Calu3 (cell line): ENCODE results near the gene IQCK. TPM values are rescaled to one million over a fixed set of nuclear protein-coding genes. Genes with fewer than 3 reads are reported as not detected.
"Not testable (repeated sequence)": the region's sequence is repeated elsewhere in the genome, so short reads cannot be mapped to it uniquely, and the experiment has no call there.

Source experiments
- BruUV-seq: library from RNA; stranded (reverse); fragments of 400-500 nt; replicated peaks from 2 replicates; lab custom pipeline; 2021; lab: Mats Ljungman, UMichigan
- CTCF ChIA-PET: fragments of 300-600 bp; sonication (Branson Sonifier 250); formaldehyde crosslinking; loops from one replicate; lab custom pipeline; 2022; ENCODE audit warnings: antibody characterized with exemption; lab: Charles Lee
- DNase-seq: peaks from one replicate; pipeline ENCODE4 v3.0.0; 2022
- H3K27ac Mint-ChIP-seq: one replicate; pipeline ENCODE4 v1.8.0; 2022; ENCODE audit warnings: mixed read lengths; ENCODE audit not compliant: unreplicated experiment
- H3K27me3 Mint-ChIP-seq: one replicate; pipeline ENCODE4 v1.8.0; 2022; ENCODE audit warnings: mixed read lengths; ENCODE audit not compliant: unreplicated experiment
- H3K36me3 Mint-ChIP-seq: one replicate; pipeline ENCODE4 v1.8.0; 2022; ENCODE audit warnings: mild to moderate bottlenecking, moderate library complexity, mixed read lengths; ENCODE audit not compliant: insufficient read depth, unreplicated experiment
- H3K4me1 Mint-ChIP-seq: one replicate; pipeline ENCODE4 v1.8.0; 2022; ENCODE audit warnings: mild to moderate bottlenecking, low read depth, mixed read lengths; ENCODE audit not compliant: unreplicated experiment
- H3K4me3 Mint-ChIP-seq: one replicate; pipeline ENCODE4 v1.8.0; 2022; ENCODE audit warnings: mild to moderate bottlenecking, low read depth, moderate library complexity, mixed read lengths; ENCODE audit not compliant: unreplicated experiment
- H3K9me3 Mint-ChIP-seq: one replicate; pipeline ENCODE4 v1.8.0; 2022; ENCODE audit warnings: low read depth, mixed read lengths; ENCODE audit not compliant: unreplicated experiment
- intact Hi-C: fragments of 100-400 bp; cut with micrococcal nuclease; formaldehyde crosslinking; loops from one replicate; pipeline ENCODE4 v1.10.0; 2022; ENCODE audit not compliant: unreplicated experiment
- total RNA-seq: library from RNA; stranded (reverse); gene quantifications from 2 replicates; pipeline ENCODE4 v1.2.3, GENCODE V29; 2022
- TF ChIP-seq, protein P1 (sequence below): fragments of 200-600 bp; IDR thresholded peaks from one replicate; pipeline ENCODE4 v1.8.0; 2022; ENCODE audit warnings: antibody characterized with exemption; ENCODE audit not compliant: unreplicated experiment

Gene IQCK
- total RNA-seq, 1 experiment from 2014 or later, result 42.5 TPM

DNA sequence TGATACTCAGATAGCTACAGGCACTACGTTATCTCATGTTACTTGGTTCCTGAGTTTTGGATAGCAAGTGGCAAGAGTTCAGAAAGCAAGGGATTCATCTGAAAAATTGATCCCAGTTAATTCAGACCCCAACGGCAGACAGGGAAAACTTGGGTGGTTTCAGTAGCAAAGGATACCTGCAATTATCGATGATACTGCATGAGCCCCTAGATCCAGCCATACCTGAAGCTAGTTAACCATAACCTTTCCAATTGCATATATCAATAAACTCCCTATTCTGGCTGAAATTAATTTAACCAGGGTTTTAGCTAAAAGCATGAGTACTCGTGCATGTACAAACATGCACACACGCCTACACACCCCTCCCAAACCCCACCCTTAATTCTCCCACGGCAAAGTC lies 4.4 kb upstream of the IQCK start:
- Mint-ChIP-seq H3K27ac (no peak overlapping the region), H3K27me3 (no peaks in the 10 kb centered on the region), H3K36me3 (peaks cover 89% of the 10 kb centered on the region), H3K4me3 (no peak overlapping the region), H3K9me3 (no peaks in the 10 kb centered on the region), H3K4me1 (peaks cover 50% of the 10 kb centered on the region)
- DNase-seq, result no peak
- no TSS peak for BruUV-seq
- intact Hi-C loops, result no loop called here
- CTCF ChIA-PET, result no interaction called here
- TF ChIP-seq, protein P1, sequence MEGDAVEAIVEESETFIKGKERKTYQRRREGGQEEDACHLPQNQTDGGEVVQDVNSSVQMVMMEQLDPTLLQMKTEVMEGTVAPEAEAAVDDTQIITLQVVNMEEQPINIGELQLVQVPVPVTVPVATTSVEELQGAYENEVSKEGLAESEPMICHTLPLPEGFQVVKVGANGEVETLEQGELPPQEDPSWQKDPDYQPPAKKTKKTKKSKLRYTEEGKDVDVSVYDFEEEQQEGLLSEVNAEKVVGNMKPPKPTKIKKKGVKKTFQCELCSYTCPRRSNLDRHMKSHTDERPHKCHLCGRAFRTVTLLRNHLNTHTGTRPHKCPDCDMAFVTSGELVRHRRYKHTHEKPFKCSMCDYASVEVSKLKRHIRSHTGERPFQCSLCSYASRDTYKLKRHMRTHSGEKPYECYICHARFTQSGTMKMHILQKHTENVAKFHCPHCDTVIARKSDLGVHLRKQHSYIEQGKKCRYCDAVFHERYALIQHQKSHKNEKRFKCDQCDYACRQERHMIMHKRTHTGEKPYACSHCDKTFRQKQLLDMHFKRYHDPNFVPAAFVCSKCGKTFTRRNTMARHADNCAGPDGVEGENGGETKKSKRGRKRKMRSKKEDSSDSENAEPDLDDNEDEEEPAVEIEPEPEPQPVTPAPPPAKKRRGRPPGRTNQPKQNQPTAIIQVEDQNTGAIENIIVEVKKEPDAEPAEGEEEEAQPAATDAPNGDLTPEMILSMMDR, result no peak

DNA sequence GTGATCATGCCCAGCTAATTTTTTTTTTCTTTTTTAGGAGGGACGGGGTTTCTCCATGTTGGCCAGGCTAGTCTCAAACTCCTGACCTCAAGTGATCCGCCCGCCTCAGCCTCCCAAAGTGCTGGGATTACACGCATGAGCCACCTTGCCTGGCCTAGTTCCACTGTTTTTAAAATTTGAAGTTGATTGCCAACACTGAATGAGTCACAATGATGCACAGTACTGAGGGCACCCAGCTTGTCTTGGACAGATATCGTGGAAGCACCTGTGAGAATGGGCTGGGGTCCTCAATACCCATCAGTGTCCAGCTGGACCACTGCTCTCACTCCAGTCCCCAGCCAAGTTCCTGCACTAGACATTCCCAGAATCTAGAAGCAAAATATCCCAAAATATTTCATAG lies 2.5 kb upstream of the IQCK start:
- no peaks in the 10 kb centered on the region for H3K27me3 Mint-ChIP-seq
- no peak for DNase-seq
- BruUV-seq, result no TSS peak
- peaks cover 93% of the 10 kb centered on the region for H3K36me3 Mint-ChIP-seq
- intact Hi-C loops, result loop anchor here (5.0 kb wide), 1 partner anchor 113 kb away; no protein-coding TSS in a partner anchor
- peak overlapping the region; percentile 89 for H3K27ac Mint-ChIP-seq
- peak overlapping the region; percentile 94 for H3K4me3 Mint-ChIP-seq
- TF ChIP-seq, protein P1, result no peak
- peaks cover 45% of the 10 kb centered on the region for H3K4me1 Mint-ChIP-seq
- CTCF ChIA-PET, result interaction anchor here (0.7 to 1.7 kb wide), 2 partner anchors 21 to 95 kb away, joined by 4 to 6 read pairs; no protein-coding TSS in a partner anchor
- no peaks in the 10 kb centered on the region for H3K9me3 Mint-ChIP-seq

DNA sequence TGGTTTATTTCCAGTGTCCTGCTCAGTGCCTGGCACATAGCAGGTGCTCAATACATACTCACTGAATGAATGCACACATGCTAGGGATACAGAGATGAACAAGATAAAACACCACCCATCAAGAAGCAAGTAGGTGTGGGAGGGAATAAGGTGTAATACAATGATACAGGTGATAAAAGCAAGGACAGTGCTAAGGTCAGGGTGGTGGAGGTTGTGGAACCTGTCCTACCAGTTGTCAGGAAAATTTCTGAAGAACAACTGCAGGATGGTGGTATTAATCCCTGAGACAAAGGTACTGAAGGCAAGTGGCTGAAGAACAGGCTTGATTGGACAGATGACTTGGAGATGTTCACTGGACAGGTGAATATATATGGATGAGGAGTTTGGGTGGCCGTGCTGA lies 1.9 kb upstream of the IQCK start:
- H3K4me1 Mint-ChIP-seq, result peaks cover 49% of the 10 kb centered on the region
- H3K4me3 Mint-ChIP-seq, result peak overlapping the region; percentile 94
- intact Hi-C loops, result loop anchor here (2.0 to 5.0 kb wide), 2 partner anchors 15 to 114 kb away; no protein-coding TSS in a partner anchor
- peak overlapping the region; percentile 89 for H3K27ac Mint-ChIP-seq
- DNase-seq, result peak; percentile 49
- H3K36me3 Mint-ChIP-seq, result peaks cover 90% of the 10 kb centered on the region
- H3K9me3 Mint-ChIP-seq, result no peaks in the 10 kb centered on the region
- TF ChIP-seq, protein P1, result no peak
- CTCF ChIA-PET, result interaction anchor here (1.7 kb wide), 1 partner anchor 95 kb away, joined by 6 read pairs; no protein-coding TSS in a partner anchor
- no peaks in the 10 kb centered on the region for H3K27me3 Mint-ChIP-seq
- BruUV-seq, result no TSS peak

DNA sequence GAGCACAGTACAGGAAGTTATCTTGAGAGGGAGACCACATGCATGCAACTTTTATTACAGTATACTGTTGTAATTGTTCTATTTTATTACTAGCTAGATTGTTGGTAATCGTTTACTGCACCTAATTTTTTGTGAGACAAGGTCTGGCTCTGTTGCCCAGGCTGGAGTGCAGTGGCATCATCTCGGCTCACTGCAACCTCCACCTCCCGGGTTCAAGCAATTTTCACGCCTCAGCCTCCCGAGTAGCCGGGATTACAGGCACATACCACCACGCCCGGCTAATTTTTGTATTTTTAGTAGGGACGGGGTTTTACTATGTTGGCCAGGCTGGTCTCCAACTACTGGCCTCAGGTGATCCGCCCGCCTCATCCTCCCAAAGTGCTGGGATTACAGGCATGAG lies 1.3 kb upstream of the IQCK start:
- BruUV-seq, H3K9me3 Mint-ChIP-seq, H3K27me3 Mint-ChIP-seq, DNase-seq: not testable (repeated sequence)
- Mint-ChIP-seq H3K27ac (peak overlapping the region; percentile 89), H3K4me1 (peaks cover 49% of the 10 kb centered on the region), H3K36me3 (peaks cover 84% of the 10 kb centered on the region), H3K4me3 (peak overlapping the region; percentile 94)
- intact Hi-C loops, result loop anchor here (1.0 to 5.0 kb wide), 3 partner anchors 16 to 114 kb away; no protein-coding TSS in a partner anchor
- CTCF ChIA-PET, result interaction anchor here (1.7 kb wide), 1 partner anchor 94 kb away, joined by 6 read pairs; no protein-coding TSS in a partner anchor

DNA sequence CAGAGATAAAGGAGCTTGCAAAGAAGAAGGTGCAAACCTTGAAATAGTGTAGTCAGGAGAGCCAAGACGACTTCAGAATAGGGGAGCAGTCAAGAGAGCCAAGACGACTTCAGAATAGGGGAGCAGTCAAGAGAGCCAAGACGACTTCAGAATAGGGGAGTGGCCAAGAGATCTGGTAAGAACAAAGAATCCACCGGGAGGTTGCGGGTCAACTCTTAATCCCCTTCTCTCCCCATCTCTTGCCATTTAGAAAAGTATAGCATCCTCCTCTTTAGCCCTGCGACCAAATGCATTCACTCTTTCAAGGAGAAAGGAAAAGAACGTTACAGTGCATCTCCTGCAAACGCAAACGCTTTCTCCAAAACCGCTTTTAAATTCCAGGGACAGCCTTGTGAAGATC lies 757 bp upstream of the IQCK start:
- H3K9me3 Mint-ChIP-seq, result no peaks in the 10 kb centered on the region
- CTCF ChIA-PET, result interaction anchor here (1.1 to 2.2 kb wide), 2 partner anchors 29 to 87 kb away, joined by 3 to 5 read pairs; no protein-coding TSS in a partner anchor
- H3K4me1 Mint-ChIP-seq, result peaks cover 49% of the 10 kb centered on the region
- intact Hi-C loops, result loop anchor here (1.0 to 5.0 kb wide), 3 partner anchors 17 to 115 kb away; no protein-coding TSS in a partner anchor
- peak overlapping the region; percentile 89 for H3K27ac Mint-ChIP-seq
- TF ChIP-seq, protein P1, result no peak
- no peak for DNase-seq
- peaks cover 79% of the 10 kb centered on the region for H3K36me3 Mint-ChIP-seq
- H3K27me3 Mint-ChIP-seq, result no peaks in the 10 kb centered on the region
- peak overlapping the region; percentile 94 for H3K4me3 Mint-ChIP-seq
- BruUV-seq, result TSS peak; percentile 56
